DLD1 (cell line): ENCODE data around the gene CRTC3.
"Not testable (repeated sequence)": the region's sequence is repeated elsewhere in the genome, so short reads cannot be mapped to it uniquely, and the experiment has no call there.

Experiments
- in situ Hi-C: cut with HindIII; loops from 2 replicates; pipeline ENCODE4 v1.10.0; 2017; ENCODE audit warnings: low sequenced_read_pairs

Gene CRTC3

GRCh38 chr15:90618330-90619125 lies 88.8 kb downstream of the CRTC3 start:
- in situ Hi-C loops, result no loop called here

GRCh38 chr15:90619468-90619867 lies 89.7 kb downstream of the CRTC3 start:
- in situ Hi-C loops, result no loop called here

GRCh38 chr15:90619939-90620338 lies 90.2 kb downstream of the CRTC3 start:
- in situ Hi-C loops, result no loop called here

GRCh38 chr15:90620379-90621067 lies 90.8 kb downstream of the CRTC3 start:
- in situ Hi-C loops, result no loop called here

GRCh38 chr15:90623854-90624253 lies 94.1 kb downstream of the CRTC3 start:
- in situ Hi-C loops, result no loop called here

GRCh38 chr15:90624278-90624981 lies 94.7 kb downstream of the CRTC3 start:
- in situ Hi-C loops, result no loop called here

- in situ Hi-C loops, result no loop called here
Observed at GRCh38 chr15:90625037-90625436, 95.3 kb downstream of the CRTC3 start.

GRCh38 chr15:90629217-90629616 lies 99.5 kb downstream of the CRTC3 start:
- in situ Hi-C loops, result no loop called here

GRCh38 chr15:90633360-90633759 lies 103.6 kb downstream of the CRTC3 start:
- in situ Hi-C loops, result no loop called here

GRCh38 chr15:90636993-90637392 lies 107.3 kb downstream of the CRTC3 start:
- in situ Hi-C loops, result not testable (repeated sequence)

- in situ Hi-C loops, result no loop called here
Observed at GRCh38 chr15:90637693-90638092, 108.0 kb downstream of the CRTC3 start.

GRCh38 chr15:90638201-90638691 lies 108.5 kb downstream of the CRTC3 start:
- in situ Hi-C loops, result no loop called here

GRCh38 chr15:90638963-90639362 lies 109.2 kb downstream of the CRTC3 start:
- in situ Hi-C loops, result no loop called here

- in situ Hi-C loops, result no loop called here
Observed at GRCh38 chr15:90640862-90641261, 111.1 kb downstream of the CRTC3 start.

- in situ Hi-C loops, result no loop called here
Observed at GRCh38 chr15:90641581-90642463, 112.1 kb downstream of the CRTC3 start.

GRCh38 chr15:90642464-90643300 lies 113.0 kb downstream of the CRTC3 start:
- in situ Hi-C loops, result no loop called here

GRCh38 chr15:90643301-90643632 lies 113.5 kb downstream of the CRTC3 start:
- in situ Hi-C loops, result no loop called here

- in situ Hi-C loops, result no loop called here
Observed at GRCh38 chr15:90644526-90644925, 114.8 kb downstream of the CRTC3 start.

- in situ Hi-C loops, result no loop called here
Observed at GRCh38 chr15:90644952-90645725, 115.4 kb downstream of the CRTC3 start.
